ENCODE results near the gene NACC2. TPM values are rescaled to one million over a fixed set of nuclear protein-coding genes. Genes with fewer than 3 reads are reported as not detected.

Gene NACC2
- polyA plus RNA-seq, 3 donors, result 8.1 to 32.4 (median 8.7) TPM

GRCh38 chr9:135988493-135988892 lies 106.6 kb downstream of the NACC2 start:
- peaks cover 42 to 44% of the 10 kb centered on the region in 2 donors for H3K4me1 ChIP-seq (ENCODE audit: control insufficient read depth in 1 of 2, insufficient read depth in 2 of 2, low read length in 2 of 2)
- H3K27me3 Mint-ChIP-seq (ENCODE audit: low read depth in 3 of 3), result peaks cover 6 to 17% (median 6%) of the 10 kb centered on the region in 3 donors
- H3K27ac Mint-ChIP-seq, result no peak overlapping the region
- H3K4me3 Mint-ChIP-seq, result no peak overlapping the region
- H2AFZ ChIP-seq (ENCODE audit: insufficient read depth, low read depth, low read length, poor library complexity, severe bottlenecking), result no peak overlapping the region
- H3K4me2 ChIP-seq (replicated peaks; ENCODE audit: extremely low read depth, low read length, poor library complexity, severe bottlenecking), result no peak overlapping the region
- peaks cover 0 to 5% of the 10 kb centered on the region in 2 donors for H3K27me3 ChIP-seq (ENCODE audit: control insufficient read depth in 2 of 2, insufficient read depth in 2 of 2, low read length in 2 of 2)
- no peaks in the 10 kb centered on the region for H3K79me2 ChIP-seq (ENCODE audit: insufficient read depth, low read length)
- TF ChIP-seq, protein P1, sequence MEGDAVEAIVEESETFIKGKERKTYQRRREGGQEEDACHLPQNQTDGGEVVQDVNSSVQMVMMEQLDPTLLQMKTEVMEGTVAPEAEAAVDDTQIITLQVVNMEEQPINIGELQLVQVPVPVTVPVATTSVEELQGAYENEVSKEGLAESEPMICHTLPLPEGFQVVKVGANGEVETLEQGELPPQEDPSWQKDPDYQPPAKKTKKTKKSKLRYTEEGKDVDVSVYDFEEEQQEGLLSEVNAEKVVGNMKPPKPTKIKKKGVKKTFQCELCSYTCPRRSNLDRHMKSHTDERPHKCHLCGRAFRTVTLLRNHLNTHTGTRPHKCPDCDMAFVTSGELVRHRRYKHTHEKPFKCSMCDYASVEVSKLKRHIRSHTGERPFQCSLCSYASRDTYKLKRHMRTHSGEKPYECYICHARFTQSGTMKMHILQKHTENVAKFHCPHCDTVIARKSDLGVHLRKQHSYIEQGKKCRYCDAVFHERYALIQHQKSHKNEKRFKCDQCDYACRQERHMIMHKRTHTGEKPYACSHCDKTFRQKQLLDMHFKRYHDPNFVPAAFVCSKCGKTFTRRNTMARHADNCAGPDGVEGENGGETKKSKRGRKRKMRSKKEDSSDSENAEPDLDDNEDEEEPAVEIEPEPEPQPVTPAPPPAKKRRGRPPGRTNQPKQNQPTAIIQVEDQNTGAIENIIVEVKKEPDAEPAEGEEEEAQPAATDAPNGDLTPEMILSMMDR (IDR thresholded peaks at IDR 0.05), result no peak
- no peak overlapping the region for H3K4me3 ChIP-seq (replicated peaks in 1 of 3; ENCODE audit: low read depth in 2 of 3, low read length in 3 of 3)
- H3K4me1 Mint-ChIP-seq, result peaks cover 34% of the 10 kb centered on the region
- no peak for DNase-seq
- no peaks in the 10 kb centered on the region for H3K36me3 ChIP-seq (replicated peaks in 1 of 2; ENCODE audit: control insufficient read depth in 1 of 2, insufficient read depth in 2 of 2, low read length in 2 of 2)
- intact Hi-C loops (cut with micrococcal nuclease), result no loop called here
- no peak overlapping the region for H3K27ac ChIP-seq (ENCODE audit: low read depth in 1 of 2, low read length in 2 of 2)
- 98% methylated on average over 10 of the region's 17 CpGs for WGBS (ENCODE audit: insufficient coverage)
- no peaks in the 10 kb centered on the region for H3K36me3 Mint-ChIP-seq
- H3K9me3 ChIP-seq (replicated peaks in 1 of 2; ENCODE audit: control insufficient read depth in 1 of 2, insufficient read depth in 1 of 2, low read length in 2 of 2), result no peaks in the 10 kb centered on the region
- no peak overlapping the region for H3K9ac ChIP-seq (ENCODE audit: insufficient read depth, low read length, poor library complexity, severe bottlenecking)
- no peaks in the 10 kb centered on the region for H3K9me3 Mint-ChIP-seq
- no peaks in the 10 kb centered on the region for H4K20me1 ChIP-seq (ENCODE audit: insufficient read depth, low read length)

DNA sequence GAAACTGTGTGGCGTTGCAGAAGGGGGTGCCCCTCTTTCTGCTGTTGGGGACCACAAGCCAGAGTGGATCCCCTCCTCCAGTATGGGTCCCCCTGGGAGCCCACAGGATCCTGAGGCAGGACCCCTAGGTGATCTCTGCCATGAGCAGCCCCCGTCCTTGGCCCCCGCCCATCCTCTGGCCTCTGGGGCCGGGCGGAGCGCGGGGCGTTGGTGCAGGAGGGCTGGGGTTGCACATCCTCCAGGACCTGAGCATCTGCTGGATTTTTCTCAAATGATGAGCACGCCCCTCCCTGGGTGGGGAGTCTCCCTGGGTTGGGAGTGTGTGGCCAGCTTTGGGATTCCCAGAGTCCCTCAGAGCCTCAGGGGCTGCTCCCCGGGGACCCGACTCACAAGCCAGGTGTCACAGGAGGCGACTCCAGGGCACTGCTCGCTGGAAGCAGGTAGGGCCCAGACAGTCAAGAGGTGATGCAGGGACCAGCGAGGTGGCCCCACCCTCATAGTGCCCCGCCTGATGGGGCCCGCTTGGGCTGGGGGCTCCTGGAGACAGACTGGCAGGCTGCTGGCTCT lies 107.2 kb downstream of the NACC2 start:
- WGBS (ENCODE audit: insufficient coverage), result 94% methylated on average over 14 of the region's 16 CpGs
- no peak overlapping the region for H3K4me3 Mint-ChIP-seq
- H3K79me2 ChIP-seq (ENCODE audit: insufficient read depth, low read length), result no peaks in the 10 kb centered on the region

More for the DNA sequence above, 107.2 kb downstream of the NACC2 start:
- peaks cover 6 to 17% (median 6%) of the 10 kb centered on the region in 3 donors for H3K27me3 Mint-ChIP-seq (ENCODE audit: low read depth in 3 of 3)
- Histone ChIP-seq H2AFZ (ENCODE audit: insufficient read depth, low read depth, low read length, poor library complexity, severe bottlenecking) (no peak overlapping the region), H3K27me3 (ENCODE audit: control insufficient read depth in 2 of 2, insufficient read depth in 2 of 2, low read length in 2 of 2) (peaks cover 0 to 5% of the 10 kb centered on the region in 2 donors), H3K9ac (ENCODE audit: insufficient read depth, low read length, poor library complexity, severe bottlenecking) (no peak overlapping the region), H3K27ac (ENCODE audit: low read depth in 1 of 2, low read length in 2 of 2) (no peak overlapping the region), H3K4me3 (replicated peaks in 1 of 3; ENCODE audit: low read depth in 2 of 3, low read length in 3 of 3) (no peak overlapping the region), H3K4me1 (ENCODE audit: control insufficient read depth in 1 of 2, insufficient read depth in 2 of 2, low read length in 2 of 2) (peaks cover 36 to 38% of the 10 kb centered on the region in 2 donors), H3K4me2 (replicated peaks; ENCODE audit: extremely low read depth, low read length, poor library complexity, severe bottlenecking) (no peak overlapping the region), H3K9me3 (replicated peaks in 1 of 2; ENCODE audit: control insufficient read depth in 1 of 2, insufficient read depth in 1 of 2, low read length in 2 of 2) (no peaks in the 10 kb centered on the region), H3K36me3 (replicated peaks in 1 of 2; ENCODE audit: control insufficient read depth in 1 of 2, insufficient read depth in 2 of 2, low read length in 2 of 2) (no peaks in the 10 kb centered on the region), H4K20me1 (ENCODE audit: insufficient read depth, low read length) (no peaks in the 10 kb centered on the region)
- no peak overlapping the region for H3K27ac Mint-ChIP-seq
- no peak for DNase-seq
- intact Hi-C loops (cut with micrococcal nuclease), result no loop called here
- H3K9me3 Mint-ChIP-seq, result no peaks in the 10 kb centered on the region
- TF ChIP-seq, protein P1 (IDR thresholded peaks at IDR 0.05), result no peak
- peaks cover 31% of the 10 kb centered on the region for H3K4me1 Mint-ChIP-seq
- H3K36me3 Mint-ChIP-seq, result no peaks in the 10 kb centered on the region

Measured in CD14-positive monocyte (primary cell).